Measurements from ENCODE around the gene PPP6R2.

Gene PPP6R2

GRCh38 chr22:50473855-50474671 lies 130.9 kb downstream of the PPP6R2 start:
- DNase-seq (ENCODE audit: low spot score) = no peak
- no peak for TF ChIP-seq CTCF (IDR thresholded peaks at IDR 0.05; ENCODE audit: extremely low read depth, missing control alignments)

- DNase-seq (ENCODE audit: low spot score) = peak; percentile 100
- TF ChIP-seq CTCF (IDR thresholded peaks at IDR 0.05; ENCODE audit: extremely low read depth, missing control alignments) = no peak
These were observed 131.9 kb downstream of the PPP6R2 start, which contains the start of gene SBF1 for GRCh38 chr22:50474710-50475651. Gene SBF1, minus strand, starts transcription at chr22:50475035. Its CDS starts 195 bp downstream, at chr22:50474840.

DNA sequence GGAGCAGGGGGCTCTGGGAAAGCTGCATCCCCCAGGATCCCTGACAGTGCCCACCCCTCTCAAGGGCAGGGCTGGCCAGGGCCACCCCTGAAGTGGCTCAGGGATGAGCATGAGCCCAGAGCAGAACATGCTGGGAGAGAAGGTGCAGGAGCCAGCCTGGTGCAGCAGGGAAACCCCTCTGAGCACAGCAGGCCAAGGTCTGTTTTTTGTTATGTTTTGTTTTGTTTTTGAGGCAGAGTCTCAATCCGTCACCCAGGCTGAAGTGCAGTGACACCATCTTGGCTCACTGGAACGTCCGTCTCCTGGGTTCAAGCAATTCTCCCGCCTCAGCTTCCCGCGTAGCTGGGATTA lies 132.5 kb downstream of the PPP6R2 start:
- no peak for DNase-seq (ENCODE audit: low spot score)
- no peak for TF ChIP-seq CTCF (IDR thresholded peaks at IDR 0.05; ENCODE audit: extremely low read depth, missing control alignments)

- no peak for TF ChIP-seq CTCF (IDR thresholded peaks at IDR 0.05; ENCODE audit: extremely low read depth, missing control alignments)
- DNase-seq (ENCODE audit: low spot score) = no peak
These were observed 133.7 kb downstream of the PPP6R2 start for GRCh38 chr22:50476868-50477267.

DNA sequence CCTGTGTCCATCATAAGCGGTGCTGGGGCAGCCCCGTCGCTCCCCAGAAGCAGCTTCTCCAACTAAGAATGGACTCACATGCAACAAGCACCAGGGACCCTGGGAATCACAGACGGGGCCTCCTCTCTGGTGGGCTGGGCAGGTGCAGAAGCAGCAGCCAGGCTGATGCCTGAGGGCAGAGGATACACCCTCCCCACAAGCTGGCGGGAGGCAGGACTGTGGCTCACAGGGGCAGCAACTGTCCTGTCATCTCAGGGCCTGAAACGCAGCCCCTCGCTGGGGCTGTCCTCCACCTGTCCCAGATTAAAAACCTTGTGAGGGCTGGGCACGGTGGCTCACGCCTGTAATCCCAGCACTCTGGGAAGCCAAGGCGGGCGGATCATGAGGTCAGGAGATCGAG lies 134.8 kb downstream of the PPP6R2 start:
- no peak for DNase-seq (ENCODE audit: low spot score)
- TF ChIP-seq CTCF (IDR thresholded peaks at IDR 0.05; ENCODE audit: extremely low read depth, missing control alignments) = no peak

DNA sequence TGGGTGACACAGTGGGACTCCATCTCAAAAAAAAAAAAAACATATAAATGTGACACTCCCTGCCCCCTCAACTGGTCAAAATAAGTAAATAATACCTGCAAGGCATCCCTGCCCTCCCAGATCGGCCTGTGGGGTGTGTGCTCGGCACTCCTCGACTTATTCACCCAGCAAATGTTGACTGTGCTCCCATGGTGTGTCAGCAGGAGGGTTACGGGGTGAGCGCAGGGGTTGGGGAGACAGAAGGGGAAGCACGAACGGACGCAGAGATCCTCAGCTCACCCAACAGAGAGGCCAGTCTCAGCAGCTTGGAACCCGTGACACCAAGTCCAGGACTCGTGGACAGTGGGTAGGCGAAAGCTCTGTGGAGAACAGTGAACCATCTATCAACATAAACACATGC lies 136.6 kb downstream of the PPP6R2 start:
- no peak for TF ChIP-seq CTCF (IDR thresholded peaks at IDR 0.05; ENCODE audit: extremely low read depth, missing control alignments)
- DNase-seq (ENCODE audit: low spot score) = no peak

DNA sequence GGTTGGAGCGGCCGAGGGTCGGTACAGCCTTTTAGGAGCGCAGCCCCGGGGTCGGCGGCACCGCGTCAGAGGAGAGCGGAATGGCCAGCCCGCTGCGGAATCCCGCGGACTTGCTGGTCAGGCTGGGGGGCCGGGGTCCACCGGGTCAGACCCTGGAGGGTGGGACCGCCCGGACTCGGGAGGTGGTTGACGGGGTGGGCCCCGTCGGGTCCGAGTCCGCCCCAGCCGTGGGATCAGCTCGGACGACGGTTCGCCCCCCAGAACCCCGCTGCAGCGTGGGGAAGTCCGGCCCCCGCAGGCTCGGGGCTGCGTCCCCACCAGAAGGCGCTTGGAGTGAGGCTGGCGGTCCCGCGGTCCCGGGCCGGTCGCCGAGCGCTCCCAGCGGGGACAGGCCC lies 137.9 kb downstream of the PPP6R2 start:
- TF ChIP-seq CTCF (IDR thresholded peaks at IDR 0.05; ENCODE audit: extremely low read depth, missing control alignments) = no peak
- no peak for DNase-seq (ENCODE audit: low spot score)
